ENCODE data around the gene RANBP10. TPM values are rescaled to one million over a fixed set of nuclear protein-coding genes. Genes with fewer than 3 reads are reported as not detected.

Gene RANBP10
- total and polyA plus RNA-seq, 2 of the 13 experiments (the other 11 are each of a cell fraction or from before 2014, with no cell fraction given), result 9.2 to 22.7 TPM

- TF ChIP-seq LRRFIP1 (CRISPR knock-in tag; conservative IDR thresholded peaks at IDR 0.05), result no peak
- TF ChIP-seq ZFX (CRISPR knock-in tag; IDR thresholded peaks at IDR 0.05; ENCODE audit: low read depth), result no peak
- TF ChIP-seq FOXA3 (CRISPR knock-in tag; IDR thresholded peaks at IDR 0.05), result no peak
- no peak for TF ChIP-seq DR1 (CRISPR knock-in tag; IDR thresholded peaks at IDR 0.05)
- TF ChIP-seq ISX (CRISPR knock-in tag; conservative IDR thresholded peaks at IDR 0.05), result no peak
- TF ChIP-seq ZNF781 (CRISPR knock-in tag; IDR thresholded peaks at IDR 0.05; ENCODE audit: borderline replicate concordance, not compliant biosample characterization), result peak; percentile 34
- TF ChIP-seq TCF7L2 (IDR thresholded peaks at IDR 0.05; ENCODE audit: low read depth, low read length), result no peak
- no peak; the same call in 1 of the 2 replicates for TF ChIP-seq ZNF333 (CRISPR knock-in tag; IDR thresholded peaks at IDR 0.05; ENCODE audit: borderline replicate concordance)
- no peak for TF ChIP-seq CHD4 (IDR thresholded peaks at IDR 0.05; ENCODE audit: borderline replicate concordance, low read length)
- TF ChIP-seq ZSCAN29 (CRISPR knock-in tag; conservative IDR thresholded peaks at IDR 0.05), result no peak
- no peak for TF ChIP-seq PHB2 (IDR thresholded peaks at IDR 0.05; ENCODE audit: partially characterized antibody)
- TF ChIP-seq NR1H2 (CRISPR knock-in tag; IDR thresholded peaks at IDR 0.05; ENCODE audit: borderline replicate concordance, low read depth), result 0 out of 2 replicates have a peak, but pooled peaks have one; percentile 58
- no peak; the same call in 1 of the 2 replicates for TF ChIP-seq ZNF230 (CRISPR knock-in tag; IDR thresholded peaks at IDR 0.05)
- 0 out of 2 replicates have a peak, but pooled peaks have one; percentile 2 for TF ChIP-seq HMGXB3 (CRISPR knock-in tag; IDR thresholded peaks at IDR 0.05; ENCODE audit: borderline replicate concordance)
- no peak for TF ChIP-seq ZNF326 (CRISPR knock-in tag; IDR thresholded peaks at IDR 0.05; ENCODE audit: borderline replicate concordance)
- TF ChIP-seq NRL (CRISPR knock-in tag; IDR thresholded peaks at IDR 0.05; ENCODE audit: borderline replicate concordance), result peak; percentile 73; the same call in 1 of the 2 replicates
- TF ChIP-seq RAD51 (IDR thresholded peaks at IDR 0.05; ENCODE audit: borderline replicate concordance), result no peak
- peak; percentile 77; the same call in 1 of the 2 replicates for TF ChIP-seq ZNF598 (CRISPR knock-in tag; IDR thresholded peaks at IDR 0.05; ENCODE audit: borderline replicate concordance)
- peak; percentile 45; the same call in 1 of the 2 replicates for TF ChIP-seq ZBTB7A (CRISPR knock-in tag; IDR thresholded peaks at IDR 0.05)
- peak; percentile 19; the same call in 1 of the 2 replicates for TF ChIP-seq BRCA1 (CRISPR knock-in tag; IDR thresholded peaks at IDR 0.05)
- no peak; the same call in 1 of the 2 replicates for TF ChIP-seq PHF21A (CRISPR knock-in tag; IDR thresholded peaks at IDR 0.05)
Observed at GRCh38 chr16:67805718-67806427, 487 bp downstream of the RANBP10 start (continued).

All from HepG2 (cell line).